ENCODE data around the gene SF3A2.

SF3A2 gene

GRCh38 chr19:2269244-2270156, 32.9 kb downstream of the SF3A2 start:
- Histone ChIP-seq H4K20me1 (ENCODE audit: insufficient read depth, low read length) (peaks cover 49% of the 10 kb centered on the region), H3K9ac (ENCODE audit: low read depth, low read length) (peak overlapping the region; percentile 100), H2AFZ (ENCODE audit: low read depth, low read length) (peak overlapping the region; percentile 83; the same call in 1 of the 2 replicates), H3K4me3 (ENCODE audit: low read depth in 1 of 2, low read length in 2 of 2) (peak overlapping the region; percentile 100), H3K27me3 (ENCODE audit: insufficient read depth, low read length, poor library complexity) (no peaks in the 10 kb centered on the region), H3K27ac (ENCODE audit: low read length) (peak overlapping the region; percentile 99), H3K4me1 (ENCODE audit: insufficient read depth, low read length) (peaks cover 44% of the 10 kb centered on the region), H3K79me2 (ENCODE audit: insufficient read depth, low read length) (peaks cover 62% of the 10 kb centered on the region), H3K9me3 (ENCODE audit: insufficient read depth, low read length, severe bottlenecking) (no peaks in the 10 kb centered on the region), H3K36me3 (ENCODE audit: insufficient read depth, low read length) (peaks cover 44% of the 10 kb centered on the region), H3K4me2 (ENCODE audit: insufficient read depth, low read length) (peak overlapping the region; percentile 84)
- DNase-seq, result peak; percentile 99
- ATAC-seq (ENCODE audit: insufficient read depth, low read depth), result peak; percentile 70
- no peak for TF ChIP-seq EZH2 (IDR thresholded peaks at IDR 0.05; ENCODE audit: borderline replicate concordance, low read depth, low read length, severe bottlenecking)
- no peak for TF ChIP-seq CTCF (IDR thresholded peaks at IDR 0.05; ENCODE audit: borderline replicate concordance, extremely low read depth, low read length, poor library complexity, severe bottlenecking)

- Histone ChIP-seq H3K27ac (ENCODE audit: low read length) (peak overlapping the region; percentile 99), H3K27me3 (ENCODE audit: insufficient read depth, low read length, poor library complexity) (no peaks in the 10 kb centered on the region), H3K79me2 (ENCODE audit: insufficient read depth, low read length) (peaks cover 66% of the 10 kb centered on the region), H3K9me3 (ENCODE audit: insufficient read depth, low read length, severe bottlenecking) (no peaks in the 10 kb centered on the region), H3K36me3 (ENCODE audit: insufficient read depth, low read length) (peaks cover 47% of the 10 kb centered on the region), H3K4me1 (ENCODE audit: insufficient read depth, low read length) (peaks cover 44% of the 10 kb centered on the region), H4K20me1 (ENCODE audit: insufficient read depth, low read length) (peaks cover 52% of the 10 kb centered on the region), H3K4me3 (ENCODE audit: low read depth in 1 of 2, low read length in 2 of 2) (peak overlapping the region; percentile 100), H3K4me2 (ENCODE audit: insufficient read depth, low read length) (peak overlapping the region; percentile 84), H3K9ac (ENCODE audit: low read depth, low read length) (peak overlapping the region; percentile 100), H2AFZ (ENCODE audit: low read depth, low read length) (no peak overlapping the region)
- ATAC-seq (ENCODE audit: insufficient read depth, low read depth) (no peak), DNase-seq (peak; percentile 56)
- TF ChIP-seq EZH2 (IDR thresholded peaks at IDR 0.05; ENCODE audit: borderline replicate concordance, low read depth, low read length, severe bottlenecking), result no peak
- no peak for TF ChIP-seq CTCF (IDR thresholded peaks at IDR 0.05; ENCODE audit: borderline replicate concordance, extremely low read depth, low read length, poor library complexity, severe bottlenecking)
These were observed 33.5 kb downstream of the SF3A2 start for GRCh38 chr19:2270157-2270422.

- Histone ChIP-seq H4K20me1 (ENCODE audit: insufficient read depth, low read length) (peaks cover 57% of the 10 kb centered on the region), H3K4me2 (ENCODE audit: insufficient read depth, low read length) (peak overlapping the region; percentile 84), H3K27me3 (ENCODE audit: insufficient read depth, low read length, poor library complexity) (no peaks in the 10 kb centered on the region), H3K79me2 (ENCODE audit: insufficient read depth, low read length) (peaks cover 71% of the 10 kb centered on the region), H2AFZ (ENCODE audit: low read depth, low read length) (no peak overlapping the region), H3K9ac (ENCODE audit: low read depth, low read length) (peak overlapping the region; percentile 100), H3K4me3 (ENCODE audit: low read depth in 1 of 2, low read length in 2 of 2) (peak overlapping the region; percentile 100), H3K36me3 (ENCODE audit: insufficient read depth, low read length) (peaks cover 51% of the 10 kb centered on the region), H3K9me3 (ENCODE audit: insufficient read depth, low read length, severe bottlenecking) (no peaks in the 10 kb centered on the region), H3K4me1 (ENCODE audit: insufficient read depth, low read length) (peaks cover 44% of the 10 kb centered on the region), H3K27ac (ENCODE audit: low read length) (peak overlapping the region; percentile 99)
- DNase-seq (peak; percentile 78), ATAC-seq (ENCODE audit: insufficient read depth, low read depth) (peak; percentile 16; the same call in 2 of the 3 replicates)
- TF ChIP-seq CTCF (IDR thresholded peaks at IDR 0.05; ENCODE audit: borderline replicate concordance, extremely low read depth, low read length, poor library complexity, severe bottlenecking) (no peak), EZH2 (IDR thresholded peaks at IDR 0.05; ENCODE audit: borderline replicate concordance, low read depth, low read length, severe bottlenecking) (no peak)
These were observed 34.0 kb downstream of the SF3A2 start for GRCh38 chr19:2270423-2271233.

All from DND-41 (cell line).